Measurements from ENCODE around the gene TACR1. TPM values are rescaled to one million over a fixed set of nuclear protein-coding genes. Genes with fewer than 3 reads are reported as not detected.

Gene TACR1
- total and polyA plus RNA-seq, 2 of the 13 experiments (the other 11 are each of a cell fraction or from before 2014, with no cell fraction given), result not detected

DNA sequence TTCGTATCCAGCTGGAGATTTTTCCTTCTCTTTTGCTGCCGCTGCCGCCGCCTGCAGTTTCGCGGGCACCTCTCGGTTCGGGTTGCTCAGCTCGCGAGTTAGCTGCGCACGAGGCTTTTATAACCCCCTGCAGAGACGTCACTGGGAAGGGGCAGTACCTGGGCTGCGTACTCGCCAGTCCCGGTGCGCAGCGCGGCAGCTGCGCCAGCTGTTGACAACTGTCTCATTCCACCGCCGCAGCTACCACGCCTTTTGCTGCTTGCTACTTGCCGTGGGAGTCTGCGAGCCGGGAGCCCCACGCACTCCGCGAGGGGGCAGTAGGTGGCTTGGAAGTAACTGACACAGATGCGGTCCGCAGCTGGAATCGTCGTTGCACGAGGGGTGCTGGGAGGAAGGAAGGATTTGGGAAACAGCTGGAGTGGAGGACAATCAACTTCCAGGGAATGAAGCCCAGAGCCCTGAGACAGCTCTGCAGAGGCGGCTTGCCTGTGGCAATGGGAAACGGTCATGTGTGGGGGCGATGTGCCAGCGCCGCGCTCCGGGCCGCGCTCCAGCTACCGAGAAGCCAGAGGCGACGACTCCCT lies at the start of gene TACR1 (continued):
- TF ChIP-seq CREB1 (IDR thresholded peaks at IDR 0.05) (no peak), CREB1 (CRISPR knock-in tag; IDR thresholded peaks at IDR 0.05) (no peak), SETDB1 (CRISPR knock-in tag; IDR thresholded peaks at IDR 0.05; ENCODE audit: borderline replicate concordance) (no peak), HDAC1 (CRISPR knock-in tag; IDR thresholded peaks at IDR 0.05) (peak; percentile 66), HOXA3 (CRISPR knock-in tag; IDR thresholded peaks at IDR 0.05) (no peak), ZNF260 (CRISPR knock-in tag; IDR thresholded peaks at IDR 0.05; ENCODE audit: borderline replicate concordance, low read depth) (no peak), JUND (CRISPR knock-in tag; IDR thresholded peaks at IDR 0.05) (no peak), SAFB2 (CRISPR knock-in tag; IDR thresholded peaks at IDR 0.05; ENCODE audit: borderline replicate concordance, low read depth) (no peak), GFI1 (CRISPR knock-in tag; IDR thresholded peaks at IDR 0.05; ENCODE audit: borderline replicate concordance) (0 out of 2 replicates have a peak, but pooled peaks have one; percentile 12), IKZF4 (CRISPR knock-in tag; IDR thresholded peaks at IDR 0.05; ENCODE audit: borderline replicate concordance, low read depth, not compliant biosample characterization) (no peak), ZNF329 (CRISPR knock-in tag; IDR thresholded peaks at IDR 0.05; ENCODE audit: low read depth) (no peak), SALL2 (CRISPR knock-in tag; IDR thresholded peaks at IDR 0.05) (no peak), ZNF703 (CRISPR knock-in tag; IDR thresholded peaks at IDR 0.05; ENCODE audit: borderline replicate concordance) (no peak), HNRNPL (IDR thresholded peaks at IDR 0.05; ENCODE audit: low read depth, low read length) (no peak), ZNF607 (CRISPR knock-in tag; IDR thresholded peaks at IDR 0.05; ENCODE audit: borderline replicate concordance) (no peak), ZNF556 (CRISPR knock-in tag; IDR thresholded peaks at IDR 0.05; ENCODE audit: borderline replicate concordance) (peak; percentile 71; the same call in 1 of the 2 replicates), NCOA5 (CRISPR knock-in tag; IDR thresholded peaks at IDR 0.05) (no peak), ZNF780A (CRISPR knock-in tag; IDR thresholded peaks at IDR 0.05) (no peak)
- TF ChIP-seq, protein P1, sequence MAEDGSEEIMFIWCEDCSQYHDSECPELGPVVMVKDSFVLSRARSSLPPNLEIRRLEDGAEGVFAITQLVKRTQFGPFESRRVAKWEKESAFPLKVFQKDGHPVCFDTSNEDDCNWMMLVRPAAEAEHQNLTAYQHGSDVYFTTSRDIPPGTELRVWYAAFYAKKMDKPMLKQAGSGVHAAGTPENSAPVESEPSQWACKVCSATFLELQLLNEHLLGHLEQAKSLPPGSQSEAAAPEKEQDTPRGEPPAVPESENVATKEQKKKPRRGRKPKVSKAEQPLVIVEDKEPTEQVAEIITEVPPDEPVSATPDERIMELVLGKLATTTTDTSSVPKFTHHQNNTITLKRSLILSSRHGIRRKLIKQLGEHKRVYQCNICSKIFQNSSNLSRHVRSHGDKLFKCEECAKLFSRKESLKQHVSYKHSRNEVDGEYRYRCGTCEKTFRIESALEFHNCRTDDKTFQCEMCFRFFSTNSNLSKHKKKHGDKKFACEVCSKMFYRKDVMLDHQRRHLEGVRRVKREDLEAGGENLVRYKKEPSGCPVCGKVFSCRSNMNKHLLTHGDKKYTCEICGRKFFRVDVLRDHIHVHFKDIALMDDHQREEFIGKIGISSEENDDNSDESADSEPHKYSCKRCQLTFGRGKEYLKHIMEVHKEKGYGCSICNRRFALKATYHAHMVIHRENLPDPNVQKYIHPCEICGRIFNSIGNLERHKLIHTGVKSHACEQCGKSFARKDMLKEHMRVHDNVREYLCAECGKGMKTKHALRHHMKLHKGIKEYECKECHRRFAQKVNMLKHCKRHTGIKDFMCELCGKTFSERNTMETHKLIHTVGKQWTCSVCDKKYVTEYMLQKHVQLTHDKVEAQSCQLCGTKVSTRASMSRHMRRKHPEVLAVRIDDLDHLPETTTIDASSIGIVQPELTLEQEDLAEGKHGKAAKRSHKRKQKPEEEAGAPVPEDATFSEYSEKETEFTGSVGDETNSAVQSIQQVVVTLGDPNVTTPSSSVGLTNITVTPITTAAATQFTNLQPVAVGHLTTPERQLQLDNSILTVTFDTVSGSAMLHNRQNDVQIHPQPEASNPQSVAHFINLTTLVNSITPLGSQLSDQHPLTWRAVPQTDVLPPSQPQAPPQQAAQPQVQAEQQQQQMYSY (CRISPR knock-in tag; IDR thresholded peaks at IDR 0.05), result no peak
- TF ChIP-seq, protein P2, sequence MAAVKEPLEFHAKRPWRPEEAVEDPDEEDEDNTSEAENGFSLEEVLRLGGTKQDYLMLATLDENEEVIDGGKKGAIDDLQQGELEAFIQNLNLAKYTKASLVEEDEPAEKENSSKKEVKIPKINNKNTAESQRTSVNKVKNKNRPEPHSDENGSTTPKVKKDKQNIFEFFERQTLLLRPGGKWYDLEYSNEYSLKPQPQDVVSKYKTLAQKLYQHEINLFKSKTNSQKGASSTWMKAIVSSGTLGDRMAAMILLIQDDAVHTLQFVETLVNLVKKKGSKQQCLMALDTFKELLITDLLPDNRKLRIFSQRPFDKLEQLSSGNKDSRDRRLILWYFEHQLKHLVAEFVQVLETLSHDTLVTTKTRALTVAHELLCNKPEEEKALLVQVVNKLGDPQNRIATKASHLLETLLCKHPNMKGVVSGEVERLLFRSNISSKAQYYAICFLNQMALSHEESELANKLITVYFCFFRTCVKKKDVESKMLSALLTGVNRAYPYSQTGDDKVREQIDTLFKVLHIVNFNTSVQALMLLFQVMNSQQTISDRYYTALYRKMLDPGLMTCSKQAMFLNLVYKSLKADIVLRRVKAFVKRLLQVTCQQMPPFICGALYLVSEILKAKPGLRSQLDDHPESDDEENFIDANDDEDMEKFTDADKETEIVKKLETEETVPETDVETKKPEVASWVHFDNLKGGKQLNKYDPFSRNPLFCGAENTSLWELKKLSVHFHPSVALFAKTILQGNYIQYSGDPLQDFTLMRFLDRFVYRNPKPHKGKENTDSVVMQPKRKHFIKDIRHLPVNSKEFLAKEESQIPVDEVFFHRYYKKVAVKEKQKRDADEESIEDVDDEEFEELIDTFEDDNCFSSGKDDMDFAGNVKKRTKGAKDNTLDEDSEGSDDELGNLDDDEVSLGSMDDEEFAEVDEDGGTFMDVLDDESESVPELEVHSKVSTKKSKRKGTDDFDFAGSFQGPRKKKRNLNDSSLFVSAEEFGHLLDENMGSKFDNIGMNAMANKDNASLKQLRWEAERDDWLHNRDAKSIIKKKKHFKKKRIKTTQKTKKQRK (IDR thresholded peaks at IDR 0.05; ENCODE audit: low read length), result no peak
- TF ChIP-seq, protein P3, sequence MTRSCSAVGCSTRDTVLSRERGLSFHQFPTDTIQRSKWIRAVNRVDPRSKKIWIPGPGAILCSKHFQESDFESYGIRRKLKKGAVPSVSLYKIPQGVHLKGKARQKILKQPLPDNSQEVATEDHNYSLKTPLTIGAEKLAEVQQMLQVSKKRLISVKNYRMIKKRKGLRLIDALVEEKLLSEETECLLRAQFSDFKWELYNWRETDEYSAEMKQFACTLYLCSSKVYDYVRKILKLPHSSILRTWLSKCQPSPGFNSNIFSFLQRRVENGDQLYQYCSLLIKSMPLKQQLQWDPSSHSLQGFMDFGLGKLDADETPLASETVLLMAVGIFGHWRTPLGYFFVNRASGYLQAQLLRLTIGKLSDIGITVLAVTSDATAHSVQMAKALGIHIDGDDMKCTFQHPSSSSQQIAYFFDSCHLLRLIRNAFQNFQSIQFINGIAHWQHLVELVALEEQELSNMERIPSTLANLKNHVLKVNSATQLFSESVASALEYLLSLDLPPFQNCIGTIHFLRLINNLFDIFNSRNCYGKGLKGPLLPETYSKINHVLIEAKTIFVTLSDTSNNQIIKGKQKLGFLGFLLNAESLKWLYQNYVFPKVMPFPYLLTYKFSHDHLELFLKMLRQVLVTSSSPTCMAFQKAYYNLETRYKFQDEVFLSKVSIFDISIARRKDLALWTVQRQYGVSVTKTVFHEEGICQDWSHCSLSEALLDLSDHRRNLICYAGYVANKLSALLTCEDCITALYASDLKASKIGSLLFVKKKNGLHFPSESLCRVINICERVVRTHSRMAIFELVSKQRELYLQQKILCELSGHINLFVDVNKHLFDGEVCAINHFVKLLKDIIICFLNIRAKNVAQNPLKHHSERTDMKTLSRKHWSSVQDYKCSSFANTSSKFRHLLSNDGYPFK (CRISPR knock-in tag; IDR thresholded peaks at IDR 0.05; ENCODE audit: borderline replicate concordance), result no peak; the same call in 1 of the 2 replicates
